ENCODE measurements around the gene SNCAIP. TPM values are rescaled to one million over a fixed set of nuclear protein-coding genes. Genes with fewer than 3 reads are reported as not detected.

SNCAIP gene
- polyA plus RNA-seq, 1 experiment, result 1.5 TPM

DNA sequence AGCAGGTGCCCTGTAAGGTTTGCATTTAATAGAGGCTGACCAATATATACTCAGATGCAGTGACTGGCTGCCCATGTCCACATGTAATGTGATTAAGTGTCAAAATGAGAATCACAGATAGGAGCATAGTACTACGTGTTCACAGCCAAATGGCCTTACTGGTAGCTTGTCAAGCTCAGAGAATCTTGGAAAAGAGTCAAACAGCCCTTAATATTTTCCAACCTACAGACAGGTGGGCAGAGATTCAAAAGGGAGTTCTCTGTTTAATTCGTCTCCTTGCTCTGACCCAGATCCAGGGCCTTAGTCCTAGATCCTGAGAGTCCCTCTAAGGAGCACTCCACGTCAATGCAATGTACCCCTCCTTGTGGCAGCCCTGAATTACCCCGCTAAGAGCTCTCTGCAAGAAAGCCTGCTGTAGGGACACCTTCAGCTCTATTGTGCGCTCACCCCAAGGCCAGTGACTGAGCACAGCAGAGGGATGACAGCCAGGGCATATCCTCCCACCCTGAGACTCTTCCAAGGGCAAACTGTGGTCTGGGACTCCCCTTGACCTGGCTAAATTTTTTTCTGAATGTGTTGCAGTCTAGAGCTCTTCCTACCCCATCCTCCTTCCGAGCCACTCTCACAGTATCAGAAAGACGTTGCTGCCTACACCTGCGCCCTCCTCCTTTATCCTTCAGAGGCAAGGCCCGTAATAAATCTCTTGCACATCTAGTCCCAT, 159.2 kb downstream of the SNCAIP start:
- Histone ChIP-seq H3K4me3 (ENCODE audit: low read depth, low read length) (no peak overlapping the region), H3K27me3 (ENCODE audit: control insufficient read depth, insufficient read depth, low read length) (no peaks in the 10 kb centered on the region; the same call in 1 of the 2 replicates), H3K36me3 (ENCODE audit: control insufficient read depth, insufficient read depth, low read length) (no peaks in the 10 kb centered on the region)
- ChIA-PET CTCF (no interaction called here), POLR2A (no interaction called here)
- DNase-seq (ENCODE audit: low read depth), result no peak
- TF ChIP-seq, protein P1, sequence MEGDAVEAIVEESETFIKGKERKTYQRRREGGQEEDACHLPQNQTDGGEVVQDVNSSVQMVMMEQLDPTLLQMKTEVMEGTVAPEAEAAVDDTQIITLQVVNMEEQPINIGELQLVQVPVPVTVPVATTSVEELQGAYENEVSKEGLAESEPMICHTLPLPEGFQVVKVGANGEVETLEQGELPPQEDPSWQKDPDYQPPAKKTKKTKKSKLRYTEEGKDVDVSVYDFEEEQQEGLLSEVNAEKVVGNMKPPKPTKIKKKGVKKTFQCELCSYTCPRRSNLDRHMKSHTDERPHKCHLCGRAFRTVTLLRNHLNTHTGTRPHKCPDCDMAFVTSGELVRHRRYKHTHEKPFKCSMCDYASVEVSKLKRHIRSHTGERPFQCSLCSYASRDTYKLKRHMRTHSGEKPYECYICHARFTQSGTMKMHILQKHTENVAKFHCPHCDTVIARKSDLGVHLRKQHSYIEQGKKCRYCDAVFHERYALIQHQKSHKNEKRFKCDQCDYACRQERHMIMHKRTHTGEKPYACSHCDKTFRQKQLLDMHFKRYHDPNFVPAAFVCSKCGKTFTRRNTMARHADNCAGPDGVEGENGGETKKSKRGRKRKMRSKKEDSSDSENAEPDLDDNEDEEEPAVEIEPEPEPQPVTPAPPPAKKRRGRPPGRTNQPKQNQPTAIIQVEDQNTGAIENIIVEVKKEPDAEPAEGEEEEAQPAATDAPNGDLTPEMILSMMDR (IDR thresholded peaks at IDR 0.05; ENCODE audit: insufficient read depth, low read depth, low read length), result no peak

DNA sequence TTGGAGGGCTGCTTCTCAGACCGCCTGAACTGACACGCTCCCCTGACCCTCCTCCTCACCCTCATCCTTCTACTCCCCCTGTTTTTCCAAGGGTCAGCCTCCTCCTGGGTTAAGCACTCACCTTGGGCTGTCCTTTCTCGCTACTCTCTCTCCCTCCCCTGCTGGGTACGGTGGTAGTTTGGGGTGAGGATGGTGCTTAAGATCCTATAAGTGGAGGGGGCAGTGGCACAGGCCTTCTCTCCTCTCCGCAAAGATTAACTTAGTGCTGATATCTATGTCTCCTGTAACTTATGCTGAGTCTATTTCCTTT, 159.7 kb downstream of the SNCAIP start:
- Histone ChIP-seq H3K4me3 (ENCODE audit: low read depth, low read length) (no peak overlapping the region), H3K27me3 (ENCODE audit: control insufficient read depth, insufficient read depth, low read length) (no peaks in the 10 kb centered on the region; the same call in 1 of the 2 replicates), H3K36me3 (ENCODE audit: control insufficient read depth, insufficient read depth, low read length) (no peaks in the 10 kb centered on the region)
- DNase-seq (ENCODE audit: low read depth), result no peak
- CTCF ChIA-PET, result no interaction called here
- TF ChIP-seq, protein P1 (IDR thresholded peaks at IDR 0.05; ENCODE audit: insufficient read depth, low read depth, low read length), result no peak
- POLR2A ChIA-PET, result no interaction called here

GRCh38 chr5:122473138-122473843, 161.3 kb downstream of the SNCAIP start:
- Histone ChIP-seq H3K27me3 (ENCODE audit: control insufficient read depth, insufficient read depth, low read length) (no peaks in the 10 kb centered on the region; the same call in 1 of the 2 replicates), H3K4me3 (ENCODE audit: low read depth, low read length) (no peak overlapping the region), H3K36me3 (ENCODE audit: control insufficient read depth, insufficient read depth, low read length) (no peaks in the 10 kb centered on the region)
- ChIA-PET POLR2A (no interaction called here), CTCF (no interaction called here)
- TF ChIP-seq, protein P1 (IDR thresholded peaks at IDR 0.05; ENCODE audit: insufficient read depth, low read depth, low read length), result no peak
- DNase-seq (ENCODE audit: low read depth), result no peak

DNA sequence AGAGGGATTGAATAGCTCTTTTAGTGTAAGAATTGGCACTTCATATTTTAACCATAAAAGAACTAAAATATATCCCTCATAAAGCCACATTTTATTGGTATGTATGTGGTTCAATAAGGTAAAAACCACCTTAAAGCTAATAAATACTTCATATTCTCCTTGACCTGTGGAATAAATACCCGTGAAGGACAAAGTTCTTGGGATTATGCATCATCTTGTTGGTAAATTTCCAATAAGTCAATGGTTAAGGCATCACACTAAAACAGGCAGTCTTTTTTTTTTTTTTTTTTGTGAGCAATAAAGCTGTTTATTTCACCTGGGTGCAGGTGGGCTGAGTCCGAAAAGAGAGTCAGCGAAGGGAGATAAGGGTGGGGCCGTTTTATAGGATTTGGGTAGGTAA, 161.9 kb downstream of the SNCAIP start:
- CTCF ChIA-PET, result no interaction called here
- H3K27me3 ChIP-seq (ENCODE audit: control insufficient read depth, insufficient read depth, low read length), result no peaks in the 10 kb centered on the region; the same call in 1 of the 2 replicates
- POLR2A ChIA-PET, result no interaction called here
- TF ChIP-seq, protein P1 (IDR thresholded peaks at IDR 0.05; ENCODE audit: insufficient read depth, low read depth, low read length), result no peak
- H3K4me3 ChIP-seq (ENCODE audit: low read depth, low read length), result no peak overlapping the region
- DNase-seq (ENCODE audit: low read depth), result no peak
- no peaks in the 10 kb centered on the region for H3K36me3 ChIP-seq (ENCODE audit: control insufficient read depth, insufficient read depth, low read length)

GRCh38 chr5:122478741-122479442, 166.9 kb downstream of the SNCAIP start:
- TF ChIP-seq, protein P1 (IDR thresholded peaks at IDR 0.05; ENCODE audit: insufficient read depth, low read depth, low read length), result no peak
- Histone ChIP-seq H3K36me3 (ENCODE audit: control insufficient read depth, insufficient read depth, low read length) (no peaks in the 10 kb centered on the region), H3K4me3 (ENCODE audit: low read depth, low read length) (no peak overlapping the region), H3K27me3 (ENCODE audit: control insufficient read depth, insufficient read depth, low read length) (no peaks in the 10 kb centered on the region)
- DNase-seq (ENCODE audit: low read depth), result peak; percentile 57
- CTCF ChIA-PET, result no interaction called here
- POLR2A ChIA-PET, result no interaction called here

Data from BJ (cell line).